Measurements from ENCODE around the gene GPR39.

GRCh38 chr2:132621131-132621875 is 204.7 kb downstream of the GPR39 start:
- TF ChIP-seq, protein P1, sequence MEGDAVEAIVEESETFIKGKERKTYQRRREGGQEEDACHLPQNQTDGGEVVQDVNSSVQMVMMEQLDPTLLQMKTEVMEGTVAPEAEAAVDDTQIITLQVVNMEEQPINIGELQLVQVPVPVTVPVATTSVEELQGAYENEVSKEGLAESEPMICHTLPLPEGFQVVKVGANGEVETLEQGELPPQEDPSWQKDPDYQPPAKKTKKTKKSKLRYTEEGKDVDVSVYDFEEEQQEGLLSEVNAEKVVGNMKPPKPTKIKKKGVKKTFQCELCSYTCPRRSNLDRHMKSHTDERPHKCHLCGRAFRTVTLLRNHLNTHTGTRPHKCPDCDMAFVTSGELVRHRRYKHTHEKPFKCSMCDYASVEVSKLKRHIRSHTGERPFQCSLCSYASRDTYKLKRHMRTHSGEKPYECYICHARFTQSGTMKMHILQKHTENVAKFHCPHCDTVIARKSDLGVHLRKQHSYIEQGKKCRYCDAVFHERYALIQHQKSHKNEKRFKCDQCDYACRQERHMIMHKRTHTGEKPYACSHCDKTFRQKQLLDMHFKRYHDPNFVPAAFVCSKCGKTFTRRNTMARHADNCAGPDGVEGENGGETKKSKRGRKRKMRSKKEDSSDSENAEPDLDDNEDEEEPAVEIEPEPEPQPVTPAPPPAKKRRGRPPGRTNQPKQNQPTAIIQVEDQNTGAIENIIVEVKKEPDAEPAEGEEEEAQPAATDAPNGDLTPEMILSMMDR (IDR thresholded peaks at IDR 0.05): no peak
- TF ChIP-seq, protein P2, sequence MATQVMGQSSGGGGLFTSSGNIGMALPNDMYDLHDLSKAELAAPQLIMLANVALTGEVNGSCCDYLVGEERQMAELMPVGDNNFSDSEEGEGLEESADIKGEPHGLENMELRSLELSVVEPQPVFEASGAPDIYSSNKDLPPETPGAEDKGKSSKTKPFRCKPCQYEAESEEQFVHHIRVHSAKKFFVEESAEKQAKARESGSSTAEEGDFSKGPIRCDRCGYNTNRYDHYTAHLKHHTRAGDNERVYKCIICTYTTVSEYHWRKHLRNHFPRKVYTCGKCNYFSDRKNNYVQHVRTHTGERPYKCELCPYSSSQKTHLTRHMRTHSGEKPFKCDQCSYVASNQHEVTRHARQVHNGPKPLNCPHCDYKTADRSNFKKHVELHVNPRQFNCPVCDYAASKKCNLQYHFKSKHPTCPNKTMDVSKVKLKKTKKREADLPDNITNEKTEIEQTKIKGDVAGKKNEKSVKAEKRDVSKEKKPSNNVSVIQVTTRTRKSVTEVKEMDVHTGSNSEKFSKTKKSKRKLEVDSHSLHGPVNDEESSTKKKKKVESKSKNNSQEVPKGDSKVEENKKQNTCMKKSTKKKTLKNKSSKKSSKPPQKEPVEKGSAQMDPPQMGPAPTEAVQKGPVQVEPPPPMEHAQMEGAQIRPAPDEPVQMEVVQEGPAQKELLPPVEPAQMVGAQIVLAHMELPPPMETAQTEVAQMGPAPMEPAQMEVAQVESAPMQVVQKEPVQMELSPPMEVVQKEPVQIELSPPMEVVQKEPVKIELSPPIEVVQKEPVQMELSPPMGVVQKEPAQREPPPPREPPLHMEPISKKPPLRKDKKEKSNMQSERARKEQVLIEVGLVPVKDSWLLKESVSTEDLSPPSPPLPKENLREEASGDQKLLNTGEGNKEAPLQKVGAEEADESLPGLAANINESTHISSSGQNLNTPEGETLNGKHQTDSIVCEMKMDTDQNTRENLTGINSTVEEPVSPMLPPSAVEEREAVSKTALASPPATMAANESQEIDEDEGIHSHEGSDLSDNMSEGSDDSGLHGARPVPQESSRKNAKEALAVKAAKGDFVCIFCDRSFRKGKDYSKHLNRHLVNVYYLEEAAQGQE (IDR thresholded peaks at IDR 0.05; ENCODE audit: insufficient read depth in 1 of 2, low read depth in 2 of 2, low read length in 1 of 2): no peak
- TF ChIP-seq SIN3A (IDR thresholded peaks at IDR 0.05; ENCODE audit: borderline replicate concordance, insufficient read depth, low read depth, low read length): no peak

Data from Panc1 (cell line).